ENCODE measurements around the gene SLC6A1.
A peak's percentile ranks its signal among the peaks of the same experiment; 100 is the strongest.

The SLC6A1 gene

GRCh38 chr3:10983219-10983916 is 9.2 kb upstream of the SLC6A1 start:
- peak; percentile 71 for TF ChIP-seq CTCF (IDR thresholded peaks at IDR 0.05; ENCODE audit: insufficient read depth, low read length)
- TF ChIP-seq SPI1 (IDR thresholded peaks at IDR 0.05; ENCODE audit: borderline replicate concordance, low read depth), result no peak
- Histone ChIP-seq H3K4me3 (replicated peaks; ENCODE audit: insufficient read depth, low read length) (no peak overlapping the region), H3K27ac (replicated peaks) (no peak overlapping the region), H3K27me3 (ENCODE audit: insufficient read depth, poor library complexity, severe bottlenecking) (peaks cover 2% of the 10 kb centered on the region)
- DNase-seq (ENCODE audit: low read depth in 1 of 2, low spot score in 1 of 2), result peak in 1 of 2 experiments; percentile 21

GRCh38 chr3:10984371-10984896 is 8.1 kb upstream of the SLC6A1 start:
- Histone ChIP-seq H3K27me3 (ENCODE audit: insufficient read depth, poor library complexity, severe bottlenecking) (peaks cover 2% of the 10 kb centered on the region), H3K4me3 (replicated peaks; ENCODE audit: insufficient read depth, low read length) (no peak overlapping the region), H3K27ac (replicated peaks) (no peak overlapping the region)
- TF ChIP-seq REST (IDR thresholded peaks at IDR 0.05; ENCODE audit: insufficient replicate concordance, low read depth) (no peak), SPI1 (IDR thresholded peaks at IDR 0.05; ENCODE audit: borderline replicate concordance, low read depth) (no peak), GABPA (IDR thresholded peaks at IDR 0.05; ENCODE audit: low read depth) (no peak), CTCF (IDR thresholded peaks at IDR 0.05; ENCODE audit: insufficient read depth, low read length) (no peak), POLR2AphosphoS5 (IDR thresholded peaks at IDR 0.05; ENCODE audit: low read depth) (no peak)
- no peak for DNase-seq (ENCODE audit: low read depth in 1 of 2, low spot score in 1 of 2)

GRCh38 chr3:10985181-10985580 is 7.4 kb upstream of the SLC6A1 start:
- no peak overlapping the region for H3K4me3 ChIP-seq (replicated peaks; ENCODE audit: insufficient read depth, low read length)
- no peak overlapping the region for H3K27ac ChIP-seq (replicated peaks)
- TF ChIP-seq SPI1 (IDR thresholded peaks at IDR 0.05; ENCODE audit: borderline replicate concordance, low read depth) (no peak), GABPA (IDR thresholded peaks at IDR 0.05; ENCODE audit: low read depth) (no peak), REST (IDR thresholded peaks at IDR 0.05; ENCODE audit: insufficient replicate concordance, low read depth) (no peak), POLR2AphosphoS5 (IDR thresholded peaks at IDR 0.05; ENCODE audit: low read depth) (no peak), CTCF (IDR thresholded peaks at IDR 0.05; ENCODE audit: insufficient read depth, low read length) (no peak)
- peaks cover 2% of the 10 kb centered on the region for H3K27me3 ChIP-seq (ENCODE audit: insufficient read depth, poor library complexity, severe bottlenecking)
- no peak for DNase-seq (ENCODE audit: low read depth in 1 of 2, low spot score in 1 of 2)

Data from HL-60 (cell line).